SW 1271 (cell line): ENCODE results near the gene SLC22A12.

Experiments used
- DNase-seq, 2 experiments: peaks; one replicate each; lab custom pipeline; 2025; lab: John Stamatoyannopoulos, UW

The SLC22A12 gene

DNA sequence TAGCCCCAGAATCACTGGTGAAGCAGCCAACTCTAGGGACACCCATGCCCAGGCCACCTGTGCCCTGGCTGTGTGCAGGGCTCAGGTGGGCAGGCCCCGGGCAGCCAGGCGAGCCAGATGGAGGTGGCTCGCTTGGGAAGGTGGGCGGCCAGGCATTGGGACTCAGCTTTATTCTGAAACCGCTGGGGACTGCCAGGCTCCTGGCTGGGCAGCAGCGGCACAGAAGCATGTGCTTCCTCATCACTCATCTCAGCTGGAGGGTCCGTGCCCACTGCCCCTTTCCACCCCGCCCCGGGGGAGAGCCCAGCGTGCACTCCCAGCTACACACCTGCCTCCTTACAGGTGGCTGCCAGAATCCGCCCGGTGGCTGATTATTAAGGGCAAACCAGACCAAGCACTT, 27.1 kb upstream of the SLC22A12 start:
- DNase-seq = no peak

DNA sequence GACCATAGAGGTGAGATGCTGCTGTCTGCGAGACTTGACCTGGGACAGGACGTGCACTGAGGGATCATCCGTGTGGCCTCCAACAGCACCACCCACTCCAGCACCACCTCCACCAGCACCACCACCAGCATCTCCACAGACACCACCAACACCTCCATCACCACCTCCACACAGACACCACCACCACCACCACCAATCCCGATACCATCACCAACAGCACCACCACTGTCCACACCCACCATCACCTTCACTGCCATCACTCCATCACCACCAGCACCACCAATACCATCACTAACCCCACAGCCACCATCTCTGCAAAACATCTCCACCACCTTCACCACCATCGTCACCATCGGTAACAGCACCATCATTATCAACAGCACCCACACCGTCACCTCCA, 26.6 kb upstream of the SLC22A12 start:
- no peak for DNase-seq

DNA sequence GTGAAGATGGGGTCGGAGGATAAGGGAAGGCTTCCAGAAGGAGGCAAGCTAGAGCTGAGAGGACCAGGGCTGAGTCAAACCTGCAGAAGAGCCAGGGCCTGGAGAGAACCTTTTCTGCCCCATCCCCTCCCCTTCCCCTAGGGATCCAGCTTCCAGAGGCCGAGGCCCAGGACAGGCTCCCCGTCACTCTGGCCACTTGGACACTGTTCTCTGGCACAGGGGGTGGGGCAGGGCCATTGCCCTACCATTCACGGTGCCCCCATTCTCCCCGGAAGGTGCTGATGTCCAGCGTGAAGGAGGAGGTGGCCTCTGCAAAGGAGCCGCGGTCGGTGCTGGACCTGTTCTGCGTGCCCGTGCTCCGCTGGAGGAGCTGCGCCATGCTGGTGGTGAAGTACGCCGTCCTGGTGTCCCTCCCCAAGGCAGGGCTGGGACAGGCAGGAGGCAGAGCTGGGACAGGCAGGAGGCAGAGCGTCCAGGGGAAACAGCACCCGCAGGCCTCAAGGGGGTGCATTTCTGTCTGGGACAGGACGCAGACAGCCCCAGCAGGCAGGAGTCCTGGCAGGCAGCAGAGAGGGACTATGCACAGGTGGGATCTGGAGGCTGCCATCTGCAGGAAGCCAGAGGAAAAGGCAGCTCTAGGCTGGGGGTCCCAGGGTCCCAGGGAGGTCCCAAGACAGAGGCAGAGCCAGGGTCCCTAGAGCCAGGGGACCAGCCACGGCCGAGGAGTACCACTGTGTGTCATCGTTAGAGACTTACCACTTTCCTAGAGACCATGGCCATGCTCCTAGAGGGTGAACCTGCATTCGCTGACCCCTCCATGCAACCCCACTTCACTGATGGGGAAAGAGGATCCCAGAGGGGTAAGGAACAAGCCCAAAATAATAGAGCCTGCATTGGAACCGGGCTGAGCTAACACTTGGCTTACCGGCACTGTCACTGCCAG, 25.8 kb upstream of the SLC22A12 start:
- no peak for DNase-seq

DNA sequence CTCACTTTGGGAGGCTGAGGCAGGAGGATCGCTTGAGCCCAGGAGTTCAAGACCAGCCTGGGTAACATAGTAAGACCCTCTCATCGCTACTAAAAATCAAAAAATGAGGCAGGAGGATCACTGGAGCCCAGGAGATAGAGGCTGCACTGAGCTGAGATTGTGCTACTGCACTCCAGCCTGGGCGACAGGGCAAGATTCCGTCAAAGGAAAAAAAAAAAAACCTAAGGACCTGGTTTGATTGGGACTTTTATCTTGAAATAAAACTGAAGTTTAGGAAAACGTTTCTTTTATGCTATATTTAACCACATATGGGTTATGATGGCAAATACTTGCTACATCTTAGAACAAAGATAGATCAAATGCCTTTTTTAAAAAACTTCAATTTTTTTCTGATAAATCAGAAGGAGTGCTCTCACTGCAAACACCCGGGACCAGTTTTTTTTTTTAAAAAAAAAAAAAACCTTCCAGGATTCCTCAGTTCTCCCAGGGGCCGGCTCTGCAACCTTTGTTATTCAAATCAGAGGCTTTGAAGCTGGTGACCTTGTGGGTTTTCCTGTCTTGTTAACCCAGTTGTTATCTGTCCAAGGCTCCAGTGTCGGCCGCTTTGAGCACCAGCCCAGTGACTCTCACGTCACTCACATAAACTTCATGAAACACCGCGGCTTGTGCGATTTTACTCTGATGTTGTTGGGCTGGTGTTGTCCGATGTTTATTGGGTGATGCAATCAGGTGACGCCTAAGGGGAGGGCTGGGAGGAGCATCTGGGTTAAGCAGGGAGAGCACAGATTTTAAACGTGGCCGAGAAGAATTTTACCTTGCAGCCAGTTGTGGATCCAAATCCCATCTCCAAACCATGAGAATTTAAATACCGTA, 24.7 kb upstream of the SLC22A12 start:
- DNase-seq = no peak

DNA sequence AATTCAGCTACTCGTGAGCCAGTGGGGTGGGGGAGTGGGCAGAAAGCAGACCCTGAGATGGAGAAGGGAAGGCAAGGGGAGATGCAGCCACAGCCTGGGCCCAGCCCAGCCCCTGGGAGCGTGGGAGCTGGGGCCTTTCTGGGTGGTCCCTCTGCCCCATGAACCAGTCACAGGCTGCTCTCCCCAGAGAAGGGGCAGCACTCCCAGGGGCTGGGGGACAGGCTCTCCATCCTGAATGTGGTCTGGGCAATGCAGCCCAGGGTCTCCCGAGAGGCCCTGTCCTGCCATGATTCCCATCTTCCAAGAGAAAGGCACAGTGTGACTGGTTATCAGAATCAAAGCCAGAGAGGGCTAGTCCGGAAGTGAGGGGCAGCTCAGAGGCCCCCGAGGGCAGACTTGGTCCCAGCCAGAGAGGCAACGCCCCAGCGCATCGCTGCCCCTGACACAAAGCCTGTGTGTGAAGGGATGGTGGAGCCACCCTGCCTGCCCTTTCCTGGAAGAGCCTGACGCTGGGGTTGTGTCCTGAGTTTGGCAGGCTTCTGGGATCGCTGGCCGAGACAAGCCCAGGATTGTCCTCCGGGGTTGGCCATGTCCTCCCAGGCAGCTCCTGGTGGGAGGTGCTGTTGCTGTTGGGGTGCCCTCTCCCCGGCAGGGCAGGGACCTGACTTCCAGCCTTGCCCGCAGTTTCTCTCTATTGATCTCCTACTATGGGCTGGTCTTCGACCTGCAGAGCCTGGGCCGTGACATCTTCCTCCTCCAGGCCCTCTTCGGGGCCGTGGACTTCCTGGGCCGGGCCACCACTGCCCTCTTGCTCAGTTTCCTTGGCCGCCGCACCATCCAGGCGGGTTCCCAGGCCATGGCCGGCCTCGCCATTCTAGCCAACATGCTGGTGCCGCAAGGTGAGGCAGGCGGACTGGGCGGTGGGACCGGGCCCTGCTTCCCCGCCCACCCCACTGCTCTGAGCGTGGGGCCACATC, 23.8 kb upstream of the SLC22A12 start:
- DNase-seq = no peak

DNA sequence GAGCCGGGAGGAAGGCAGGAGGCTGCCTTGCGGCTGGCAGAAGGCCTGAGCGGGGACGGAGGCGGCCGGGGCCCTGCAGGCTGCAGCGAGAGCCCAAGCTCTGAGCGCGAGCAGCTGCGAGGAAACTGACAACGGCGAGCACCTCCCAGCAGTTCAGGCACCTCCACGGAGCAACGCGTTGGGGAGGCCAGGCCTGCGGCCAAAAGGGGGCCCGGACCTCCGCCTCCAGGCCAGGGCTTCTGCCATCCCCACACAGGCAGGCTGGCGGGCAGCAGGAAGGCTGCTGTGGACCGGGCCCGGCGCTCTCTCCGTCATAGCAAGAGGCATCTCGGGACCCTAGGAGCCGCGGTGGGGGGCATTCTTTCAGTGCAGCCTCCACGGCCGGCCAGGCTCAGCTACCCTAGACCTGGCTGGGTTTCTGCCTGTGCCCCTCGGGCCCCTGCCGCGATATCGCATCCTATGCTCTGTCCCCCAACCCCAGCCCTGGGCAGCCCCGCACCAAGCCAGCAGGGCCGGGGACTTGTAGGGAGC, 22.9 kb upstream of the SLC22A12 start:
- DNase-seq = no peak

DNA sequence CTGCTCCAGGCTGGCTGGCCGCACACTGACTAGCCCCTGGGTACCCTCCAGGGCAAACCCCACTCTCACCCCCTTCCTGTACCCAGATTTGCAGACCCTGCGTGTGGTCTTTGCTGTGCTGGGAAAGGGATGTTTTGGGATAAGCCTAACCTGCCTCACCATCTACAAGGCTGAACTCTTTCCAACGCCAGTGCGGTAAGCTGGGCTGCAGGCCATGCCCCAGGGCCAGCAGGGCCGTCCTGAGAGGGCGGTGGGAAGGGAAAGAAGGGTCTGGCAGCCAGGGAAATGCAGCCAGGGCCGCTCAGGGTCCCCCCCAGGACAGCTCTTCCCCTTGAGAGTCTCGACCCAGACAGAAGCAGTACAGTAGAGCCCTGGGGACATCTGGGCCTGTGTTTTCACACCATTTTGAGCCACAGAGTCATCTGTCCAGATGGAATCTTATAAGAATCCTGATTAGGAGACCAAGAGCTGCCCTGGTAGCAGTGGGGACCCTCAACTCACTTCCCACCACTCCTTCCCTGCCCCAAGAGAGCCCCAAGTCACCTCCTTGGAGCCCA, 22.4 kb upstream of the SLC22A12 start:
- DNase-seq = no peak

DNA sequence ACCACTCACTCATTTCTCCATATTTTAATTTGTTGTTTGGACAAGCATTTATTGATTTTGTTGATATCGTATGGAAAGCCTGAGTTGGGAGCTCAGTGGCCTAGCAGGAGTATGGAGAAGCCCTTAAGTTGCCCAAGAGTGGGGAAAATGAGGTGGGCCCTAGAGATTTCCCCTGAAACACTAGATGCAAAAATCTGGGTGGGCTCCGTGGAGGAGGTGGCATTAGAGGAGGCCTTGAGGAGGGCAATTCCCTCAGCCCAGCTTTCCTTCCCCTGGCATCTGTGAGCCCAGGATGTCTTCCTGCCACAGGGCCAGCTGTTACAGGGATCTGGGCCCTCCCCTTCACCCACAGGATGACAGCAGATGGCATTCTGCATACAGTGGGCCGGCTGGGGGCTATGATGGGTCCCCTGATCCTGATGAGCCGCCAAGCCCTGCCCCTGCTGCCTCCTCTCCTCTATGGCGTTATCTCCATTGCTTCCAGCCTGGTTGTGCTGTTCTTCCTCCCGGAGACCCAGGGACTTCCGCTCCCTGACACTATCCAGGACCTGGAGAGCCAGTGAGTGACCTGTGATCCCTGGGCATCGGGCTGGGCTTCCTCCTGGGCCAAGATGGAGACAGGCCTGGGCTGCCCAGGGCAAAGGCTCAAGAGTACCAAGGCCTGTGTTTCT, 21.6 kb upstream of the SLC22A12 start:
- DNase-seq = no peak

DNA sequence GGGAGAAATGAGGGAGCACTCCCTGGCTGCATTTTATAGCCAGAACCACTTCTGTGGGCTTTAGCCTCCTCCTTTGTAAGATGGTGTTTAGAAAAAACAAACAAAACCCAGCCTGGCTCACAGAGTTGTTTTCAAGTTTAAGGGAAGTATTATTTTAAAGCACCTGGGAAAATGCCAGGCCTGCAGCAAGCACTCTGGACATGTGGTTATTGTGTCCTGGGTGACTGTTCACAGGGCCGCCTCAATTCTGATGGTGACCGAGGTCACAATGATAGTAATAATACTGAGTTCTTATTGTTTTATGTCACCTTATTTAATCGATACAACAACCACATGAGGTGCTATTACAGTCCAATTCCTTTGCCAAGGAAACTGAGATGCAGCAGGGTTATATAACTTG, 20.7 kb upstream of the SLC22A12 start:
- no peak for DNase-seq

DNA sequence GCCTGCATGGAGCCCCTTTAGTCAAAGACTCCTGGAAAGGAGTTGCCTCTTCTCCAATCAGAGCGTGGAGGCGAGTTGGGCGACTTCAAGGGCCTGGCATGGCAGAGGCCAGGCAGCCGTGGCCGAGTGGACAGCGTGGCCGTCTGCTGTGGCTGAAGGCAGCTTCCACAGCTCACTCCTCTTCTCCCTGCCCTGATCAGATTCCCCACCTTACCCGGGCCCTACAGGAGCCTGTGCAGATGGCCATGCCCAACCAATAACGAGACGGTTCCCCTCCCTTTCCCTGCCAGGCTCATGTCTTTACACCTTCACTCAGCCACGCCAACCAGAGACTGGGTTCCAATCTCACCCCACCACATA, 20.0 kb upstream of the SLC22A12 start:
- DNase-seq = no peak

DNA sequence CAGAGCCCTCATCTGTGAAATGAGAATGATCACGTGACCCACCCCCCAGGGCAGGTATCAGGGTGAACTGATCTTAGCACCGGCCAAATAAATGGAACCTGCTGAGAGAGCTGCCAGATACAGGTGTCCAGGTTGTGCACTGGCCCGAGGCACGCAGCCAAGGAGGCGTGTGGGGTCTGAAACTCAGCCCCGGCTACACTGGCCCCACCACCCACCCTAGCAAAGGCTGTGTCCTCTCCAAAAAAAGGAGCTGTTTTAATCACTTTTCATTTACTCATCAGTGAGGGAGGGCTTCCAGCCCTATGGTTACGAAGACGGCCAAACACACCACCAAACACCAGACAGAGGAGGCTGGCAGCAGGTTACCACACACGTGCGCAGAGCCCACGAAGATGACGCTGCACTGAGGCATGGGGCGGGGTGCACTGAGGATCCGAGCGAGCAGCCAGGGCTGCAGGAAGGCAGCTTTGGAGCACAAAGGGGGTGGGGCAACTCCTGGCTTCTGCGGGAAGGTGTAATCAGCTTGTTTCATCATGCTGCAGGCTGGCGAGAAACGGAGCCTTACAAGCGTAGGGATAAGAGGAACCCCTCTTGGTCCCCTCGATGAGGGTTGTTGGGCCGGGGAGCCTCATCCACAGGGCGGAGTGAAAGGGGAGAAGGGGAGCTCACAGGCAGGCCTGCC, 19.5 kb upstream of the SLC22A12 start:
- no peak for DNase-seq

DNA sequence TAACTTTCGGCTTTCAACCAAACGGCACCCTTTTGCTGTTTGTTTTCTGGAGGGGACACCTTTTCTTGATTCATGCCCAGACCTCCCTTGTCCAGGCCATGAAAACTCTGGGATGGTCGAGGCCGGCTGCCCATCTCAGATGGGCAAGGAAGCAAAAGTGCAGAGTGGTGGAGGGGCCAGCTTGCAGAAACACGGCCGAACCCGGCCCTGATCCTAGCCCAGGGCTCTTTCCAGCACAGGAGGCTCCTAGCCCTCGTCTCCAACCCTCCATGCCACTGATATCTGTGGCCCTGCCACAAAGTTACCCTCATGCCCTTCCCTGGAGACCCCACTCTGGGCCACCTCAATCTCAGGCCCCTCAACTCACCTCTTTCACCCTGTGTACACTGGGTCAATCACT, 18.9 kb upstream of the SLC22A12 start:
- DNase-seq = no peak

DNA sequence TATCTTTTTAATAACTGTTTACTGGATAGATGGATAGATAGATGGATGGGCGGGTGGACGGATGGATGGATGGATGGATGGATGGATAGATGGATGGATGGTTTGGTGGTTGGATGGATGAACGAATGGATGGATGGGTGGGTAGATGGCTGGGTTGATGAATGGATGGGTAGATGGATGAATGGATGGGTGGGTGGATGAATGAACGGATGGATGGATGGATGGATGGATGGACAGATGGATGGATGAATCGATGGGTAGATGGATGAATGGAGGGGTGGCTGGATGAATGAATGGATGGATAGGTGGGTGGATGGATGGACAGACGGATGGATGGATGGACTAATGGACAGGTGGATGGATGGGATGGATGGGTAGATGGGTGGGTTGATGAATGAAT, 13.8 kb upstream of the SLC22A12 start:
- DNase-seq = no peak

DNA sequence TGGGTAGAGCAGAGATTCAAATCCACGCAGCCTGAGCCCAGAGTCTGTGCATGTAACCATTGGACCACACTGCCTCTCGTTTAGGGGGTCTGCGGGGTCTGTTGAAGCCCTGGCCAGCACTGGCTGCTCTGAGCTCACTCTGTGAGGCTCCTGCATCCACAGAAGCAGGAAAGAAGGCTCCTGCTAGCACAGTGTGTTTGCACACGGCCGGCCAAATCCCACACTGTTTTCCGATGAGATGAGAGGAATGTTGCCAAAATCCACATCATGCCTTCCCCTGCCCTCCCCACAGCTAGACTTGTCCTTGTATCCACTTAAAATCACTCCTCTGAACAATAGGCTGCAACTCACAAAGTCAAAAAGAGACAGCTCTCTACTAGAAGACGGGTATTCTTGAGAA, 10.6 kb upstream of the SLC22A12 start:
- DNase-seq = no peak

DNA sequence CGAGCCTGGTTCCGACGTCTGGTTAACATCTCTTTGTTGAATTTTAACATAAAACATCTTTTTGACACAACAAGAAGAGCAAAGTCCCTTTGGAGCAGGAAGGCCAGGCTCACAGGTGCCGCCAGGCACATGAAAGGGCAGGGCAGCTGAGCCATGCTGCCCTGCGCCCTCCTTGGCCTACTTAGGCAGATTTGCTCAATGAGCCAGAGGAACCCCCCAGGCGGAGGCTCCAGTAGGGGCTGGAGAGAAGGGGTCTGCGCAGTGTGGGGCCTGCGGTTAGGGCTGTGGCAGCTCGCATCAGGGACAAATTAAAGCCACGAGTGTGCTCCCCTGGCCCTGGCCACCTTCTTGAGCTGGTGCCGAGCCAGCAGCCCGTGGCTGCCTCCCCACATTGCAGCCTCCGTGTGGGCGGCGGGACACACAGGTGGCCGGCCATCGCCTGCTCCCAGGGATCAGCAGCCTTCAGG, 9.9 kb upstream of the SLC22A12 start:
- DNase-seq = no peak

DNA sequence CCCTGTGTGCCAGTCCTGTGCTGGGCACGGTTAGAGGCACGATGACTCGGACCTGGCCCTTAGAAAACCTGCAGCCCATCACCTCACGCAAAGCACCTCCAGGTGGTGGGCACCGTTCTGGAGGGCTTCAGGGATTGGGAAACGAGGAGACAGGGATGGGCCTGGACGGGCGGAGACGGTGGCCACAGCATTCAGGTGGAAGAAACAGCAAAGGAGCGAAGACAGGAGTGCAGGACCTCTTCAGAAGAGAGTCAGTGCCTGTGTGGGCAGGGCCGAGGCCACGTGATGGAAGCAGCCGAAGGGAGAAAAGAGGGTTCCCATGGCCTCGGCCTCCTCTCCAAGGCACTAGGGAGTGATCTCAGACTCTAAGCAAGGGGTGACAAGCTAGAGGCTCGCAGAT, 8.1 kb upstream of the SLC22A12 start:
- no peak for DNase-seq

DNA sequence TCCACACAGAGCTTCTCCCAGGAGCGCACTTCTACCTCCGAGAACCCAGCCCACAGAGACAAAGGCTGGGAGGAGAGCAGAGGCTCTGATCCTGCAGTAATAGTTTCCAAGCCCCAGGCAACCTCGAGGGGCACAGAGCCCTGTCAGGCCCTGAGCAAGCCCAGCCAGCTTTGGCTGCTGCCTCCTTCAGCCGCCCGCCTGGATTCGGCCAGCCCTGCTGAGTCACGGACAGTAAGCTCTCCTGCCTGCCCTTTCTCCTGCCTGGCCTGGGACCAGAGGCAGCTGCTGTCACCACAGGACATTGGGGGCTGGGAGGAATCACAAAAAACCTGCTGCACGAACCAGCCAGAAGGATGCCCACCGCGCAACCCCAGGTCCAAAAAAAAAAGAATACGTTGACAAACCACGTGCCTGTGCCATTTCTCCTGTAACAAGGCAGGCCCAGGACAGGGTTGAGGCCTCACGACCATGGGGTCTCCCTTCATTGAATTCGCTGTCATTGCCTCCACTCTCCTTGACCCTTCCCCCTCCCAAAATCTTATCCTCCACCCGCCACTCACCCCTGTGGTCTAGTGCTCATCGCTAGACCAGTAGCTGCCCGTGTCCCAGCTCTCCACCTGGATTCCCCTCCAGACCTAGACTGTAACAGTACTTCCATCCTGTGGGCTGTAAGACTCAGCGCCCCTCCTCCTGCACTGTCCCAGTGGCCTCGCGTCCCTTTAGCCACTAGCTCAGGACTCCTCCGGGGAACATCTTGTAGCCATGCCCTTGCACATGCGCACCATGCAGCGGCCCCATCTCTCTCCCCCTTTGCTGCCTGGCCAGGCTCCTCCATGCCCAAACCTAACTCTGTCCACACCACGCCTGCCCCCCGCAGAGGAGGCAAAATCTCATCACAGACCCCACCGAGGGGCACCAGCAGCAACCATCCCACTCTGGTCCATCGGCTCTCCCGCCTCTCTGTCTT, 7.4 kb upstream of the SLC22A12 start:
- no peak for DNase-seq

DNA sequence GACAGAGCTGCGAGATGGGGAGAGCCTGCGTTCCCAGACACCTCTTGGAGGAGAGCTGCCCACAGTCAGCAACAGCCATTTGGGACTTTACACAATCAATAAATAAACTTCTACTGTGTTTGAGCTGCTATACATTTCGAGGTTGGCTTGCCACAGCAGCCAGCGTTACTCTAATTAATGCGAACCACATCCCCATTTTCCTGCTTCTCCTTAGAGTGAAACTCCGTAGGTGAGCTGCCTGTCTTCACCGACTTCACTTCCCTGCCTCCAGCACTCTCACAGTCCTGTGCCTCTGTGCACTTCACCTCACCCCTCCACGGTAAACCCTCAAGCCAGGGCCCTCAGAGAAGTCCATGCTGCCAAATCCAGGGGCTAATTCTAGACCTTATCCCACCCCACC, 5.9 kb upstream of the SLC22A12 start:
- DNase-seq = no peak

DNA sequence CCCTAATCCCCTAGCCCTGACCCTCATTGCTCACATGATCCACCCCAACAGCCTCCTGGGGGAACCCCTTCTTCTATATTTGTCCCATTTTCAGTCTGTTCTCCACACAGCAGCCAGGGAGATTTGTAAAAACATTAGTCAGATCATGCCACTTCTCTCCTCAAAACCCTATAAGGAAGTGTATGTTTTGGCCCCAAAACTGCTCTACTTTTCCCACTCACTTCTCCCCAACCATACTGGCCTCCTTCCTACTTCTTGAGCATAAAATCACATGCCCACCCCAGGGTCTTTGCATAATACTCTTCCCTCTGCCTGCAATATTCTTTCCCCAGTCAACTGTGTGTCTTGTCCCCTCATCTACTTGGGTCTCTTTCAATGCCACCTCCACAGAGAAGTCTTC, 4.7 kb upstream of the SLC22A12 start:
- DNase-seq = no peak
